K562 (cell line): ENCODE results near the gene LGALS3. TPM values are rescaled to one million over a fixed set of nuclear protein-coding genes. Genes with fewer than 3 reads are reported as not detected.

ENCODE experiments used
- ATAC-seq: fragments of 200-7000 bp; cut with Tn5 transposase; 3 replicates; pipeline ENCODE4 v1.9.1; 2020; ENCODE audit warnings: moderate library complexity
- BruUV-seq: library from RNA; stranded (reverse); fragments of 400-500 nt; replicated peaks from 2 replicates; lab custom pipeline; 2021; lab: Mats Ljungman, UMichigan
- CTCF ChIA-PET: fragments of 300-600 bp; formaldehyde crosslinking; extraction: SDS; loops from one replicate; lab custom pipeline; 2021; ENCODE audit warnings: low intra/inter-chr PET ratio; lab: Yijun Ruan, JAX
- POLR2A ChIA-PET: fragments of 300-600, 350-650 bp; sonication (Branson Sonifier 250); formaldehyde crosslinking; extraction: SDS; loops from one replicate; lab custom pipeline; 2021; ENCODE audit warnings: antibody characterized with exemption, inconsistent platforms; lab: Yijun Ruan, JAX
- DNase-seq, 4 experiments: peaks; one replicate each; pipeline versions ENCODE4 v3.0.0 to v3.0.0-alpha.2; 2011 to 2018; ENCODE audit warnings: low spot score in 3 of 4, mixed read lengths in 3 of 4; ENCODE audit errors: extremely low read depth in 1 of 4
- FAIRE-seq: peaks from 2 replicates; lab custom pipeline; 2011; peaks lifted over from hg19 to GRCh38; lab: Jason Lieb, UNC
- H2AFZ ChIP-seq: 2 replicates; pipeline ENCODE4 v1.6.0; 2011; ENCODE audit warnings: low read depth, low read length, control low read depth, inconsistent platforms
- H3K27ac ChIP-seq: fragments of 200-600 bp; 3 replicates; pipeline ENCODE4 v1.8.0; 2011; ENCODE audit warnings: low read depth, mild to moderate bottlenecking, control low read depth, inconsistent platforms, low read length, moderate library complexity, mixed read lengths; ENCODE audit errors: extremely low read depth
- H3K27me3 ChIP-seq, 2 experiments: fragments of 300-600 bp in 1 of 2; 2 replicates in 1 of 2; 3 replicates in 1 of 2; pipeline versions ENCODE4 v1.6.0 to v1.8.0; 2011; ENCODE audit warnings: inconsistent platforms in 2 of 2, low read length in 2 of 2, mild to moderate bottlenecking in 1 of 2, mixed read lengths in 1 of 2, moderate library complexity in 1 of 2; ENCODE audit not compliant: control insufficient read depth in 2 of 2, insufficient read depth in 2 of 2
- H3K36me3 ChIP-seq: fragments of 300-600 bp; 3 replicates; pipeline ENCODE4 v1.8.0; 2011; ENCODE audit warnings: mild to moderate bottlenecking, low read length, inconsistent platforms; ENCODE audit not compliant: control insufficient read depth, insufficient read depth
- H3K4me1 ChIP-seq, 2 experiments: fragments of 200-600 bp in 1 of 2; replicated peaks in 1 of 2; 2 replicates in 1 of 2; 3 replicates in 1 of 2; pipeline versions ENCODE4 v1.5.1 to v1.8.0; 2011; ENCODE audit warnings: inconsistent platforms in 2 of 2, low read length in 2 of 2, mild to moderate bottlenecking in 1 of 2, mixed read lengths in 1 of 2, moderate library complexity in 1 of 2; ENCODE audit not compliant: control insufficient read depth in 2 of 2, insufficient read depth in 2 of 2
- H3K4me2 ChIP-seq: 2 replicates; pipeline ENCODE4 v1.6.1; 2011; ENCODE audit warnings: low read length, control low read depth, inconsistent platforms, mixed read lengths; ENCODE audit not compliant: insufficient read depth
- H3K4me3 ChIP-seq: fragments of 200-600 bp; sonication (generic), shearing (Covaris generic); 2 replicates; pipeline ENCODE4 v1.5.1; 2016; ENCODE audit warnings: control low read depth, inconsistent platforms
- H3K79me2 ChIP-seq: fragments of 200-600 bp; 3 replicates; pipeline ENCODE4 v1.8.0; 2011; ENCODE audit warnings: low read length, inconsistent platforms; ENCODE audit not compliant: control insufficient read depth, insufficient read depth
- H3K9ac ChIP-seq, 2 experiments: 2 replicates each; pipeline versions ENCODE4 v1.6.0 to v1.6.1; 2011; ENCODE audit warnings: low read depth in 2 of 2, low read length in 2 of 2, control low read depth in 1 of 2, inconsistent platforms in 1 of 2, mild to moderate bottlenecking in 1 of 2, mixed read lengths in 1 of 2; ENCODE audit not compliant: insufficient read depth in 1 of 2
- H3K9me1 ChIP-seq: one replicate; pipeline ENCODE4 v1.6.0; 2011; ENCODE audit warnings: inconsistent platforms, mild to moderate bottlenecking, low read length, moderate library complexity; ENCODE audit not compliant: control insufficient read depth, insufficient read depth
- H3K9me3 ChIP-seq: replicated peaks from 2 replicates; pipeline ENCODE4 v1.5.1; 2011; ENCODE audit warnings: low read depth, low read length, inconsistent platforms; ENCODE audit not compliant: control insufficient read depth, insufficient read depth
- H4K20me1 ChIP-seq: replicated peaks from 2 replicates; pipeline ENCODE4 v1.6.1; 2011; ENCODE audit warnings: low read length, inconsistent platforms, mixed read lengths; ENCODE audit not compliant: control insufficient read depth, insufficient read depth
- ELK3 ChIP-seq: fragments of 450-650 bp; formaldehyde crosslinking; IDR thresholded peaks from 2 replicates; pipeline ENCODE4 v1.4.0; 2020; ENCODE audit warnings: mild to moderate bottlenecking
- HNRNPLL ChIP-seq: fragments of 200-400 bp; formaldehyde crosslinking; IDR thresholded peaks from 2 replicates; pipeline ENCODE4 v1.6.1; 2017; ENCODE audit warnings: low read length, low read depth, mild to moderate bottlenecking; ENCODE audit not compliant: poor library complexity, severe bottlenecking
- MEF2A ChIP-seq: IDR thresholded peaks from 2 replicates; pipeline ENCODE4 v1.6.1; 2011; ENCODE audit warnings: low read depth, mild to moderate bottlenecking, low read length, moderate library complexity; ENCODE audit not compliant: control insufficient read depth
- NFE2L1 ChIP-seq: fragments of 450-650 bp; IDR thresholded peaks from 2 replicates; pipeline ENCODE4 v1.6.1; 2016; ENCODE audit warnings: missing genetic modification characterization, low read depth, mild to moderate bottlenecking, missing compliant biosample characterization, moderate library complexity, borderline replicate concordance
- NR4A1 ChIP-seq, 2 experiments: fragments of 250-450 bp in 1 of 2; fragments of 450-650 bp in 1 of 2; sonication (Bioruptor Pico) in 1 of 2; IDR thresholded peaks; 2 replicates each; pipeline versions ENCODE4 v1.4.0 to v1.6.1; 2016 to 2020; ENCODE audit warnings: mild to moderate bottlenecking in 2 of 2, missing compliant biosample characterization in 1 of 2, missing genetic modification characterization in 1 of 2, moderate library complexity in 1 of 2
- TBP ChIP-seq: optimal IDR thresholded peaks from 2 replicates; pipeline ENCODE3; 2011; ENCODE audit warnings: low read depth, low read length, improper control_type of control experiment
- TEAD2 ChIP-seq: fragments of 450-650 bp; IDR thresholded peaks from 2 replicates; pipeline ENCODE4 v1.6.1; 2016; ENCODE audit warnings: missing genetic modification characterization, control low read depth, missing compliant biosample characterization
- TFAM ChIP-seq: fragments of 250-450 bp; sonication (Bioruptor Pico); conservative IDR thresholded peaks from 2 replicates; pipeline ENCODE4 v1.5.0; 2021; ENCODE audit warnings: mild to moderate bottlenecking, moderate library complexity
- ZBED1 ChIP-seq: IDR thresholded peaks from 2 replicates; pipeline ENCODE4 v1.6.1; 2014
- ZNF780A ChIP-seq: fragments of 250-450 bp; sonication (Bioruptor Pico); IDR thresholded peaks from 2 replicates; pipeline ENCODE4 v1.5.0; 2021; ENCODE audit warnings: mild to moderate bottlenecking
- ZNF785 ChIP-seq: fragments of 250-450 bp; sonication (Bioruptor Pico); IDR thresholded peaks from 2 replicates; pipeline ENCODE4 v1.4.0; 2020; ENCODE audit warnings: mild to moderate bottlenecking
- ZNF79 ChIP-seq: fragments of 250-450 bp; sonication (Bioruptor Pico); IDR thresholded peaks from 2 replicates; pipeline ENCODE4 v1.4.0; 2020; ENCODE audit warnings: low read depth, mild to moderate bottlenecking, moderate library complexity
- WGBS: fragments of 100-300 bp; shearing (Covaris generic); methylation state at CpG from one replicate; pipeline ENCODE4 v1.1.6; 2016; ENCODE audit warnings: low coverage, mixed read lengths; ENCODE audit not compliant: insufficient coverage; ENCODE audit errors: missing lambda C conversion rate; 5-methylcytosine and 5-hydroxymethylcytosine counted together
- in situ Hi-C: fragments of 300-500 bp; cut with MboI; formaldehyde crosslinking; loops from 4 replicates; pipeline ENCODE4 v1.15.0; 2018; ENCODE audit warnings: inconsistent platforms, mixed read lengths
- intact Hi-C: fragments of 100-400 bp; cut with micrococcal nuclease; formaldehyde crosslinking; loops from 2 replicates; pipeline ENCODE4 v1.14.2; 2022
- polyA plus RNA-seq, 8 experiments: library from polyadenylated mRNA; depleted of rRNA in 4 of 8; stranded (reverse) in 5 of 8; unstranded in 3 of 8; fragments of >200 nt; fragmentation: Nextera tagmentation in 2 of 8; fragmentation: Illumina TruSeq in 1 of 8; extraction: Ambion mirVana in 2 of 8; extraction: Trizol in 1 of 8; gene quantifications; 2 replicates each; pipeline versions ENCODE4 v1.2.1 to v1.2.3, GENCODE V29; 2011 to 2014; ENCODE audit warnings: inconsistent platforms in 1 of 8, missing spikeins in 1 of 8
- total RNA-seq, 7 experiments: library from RNA; depleted of rRNA in 6 of 7; stranded (reverse); fragments of >200 nt in 6 of 7; fragmentation: Illumina TruSeq in 2 of 7; extraction: Trizol in 2 of 7; gene quantifications; 2 replicates each; pipeline versions ENCODE4 v1.2.1 to v1.2.3, GENCODE V29; 2011 to 2021; ENCODE audit warnings: low replicate concordance in 1 of 7
- TF ChIP-seq, protein P1 (sequence below), 2 experiments: fragments of 450-650 bp; conservative IDR thresholded peaks; 2 replicates each; pipeline ENCODE4 v1.6.1; 2017; ENCODE audit warnings: mild to moderate bottlenecking in 2 of 2, moderate library complexity in 2 of 2

The LGALS3 gene
- total and polyA plus RNA-seq, 9 of the 15 experiments (the other 6 are each of a cell fraction or from before 2014, with no cell fraction given): 0.04 to 1.9 (median 1.1) TPM

- in situ Hi-C loops: no loop called here
- Histone ChIP-seq H2AFZ (no peak overlapping the region), H3K4me3 (no peak overlapping the region), H4K20me1 (no peaks in the 10 kb centered on the region), H3K9me1 (no peaks in the 10 kb centered on the region), H3K9ac (no peak overlapping the region), H3K4me1 (no peaks in the 10 kb centered on the region), H3K27ac (no peak overlapping the region), H3K36me3 (no peaks in the 10 kb centered on the region), H3K27me3 (no peaks in the 10 kb centered on the region), H3K4me2 (no peak overlapping the region), H3K79me2 (no peaks in the 10 kb centered on the region), H3K9me3 (no peaks in the 10 kb centered on the region)
- no peak for FAIRE-seq
- DNase-seq: no peak
- CTCF ChIA-PET: no interaction called here
- POLR2A ChIA-PET: no interaction called here
- intact Hi-C loops: loop anchor here (5.0 kb wide), 1 partner anchor 44 kb away; no protein-coding TSS in a partner anchor
- ATAC-seq: no peak
- BruUV-seq: no TSS peak
- TF ChIP-seq MEF2A (no peak), TBP (no peak), ZNF79 (CRISPR knock-in tag) (no peak)
These were observed 40.7 kb upstream of the LGALS3 start for GRCh38 chr14:55088356-55088755.

- Histone ChIP-seq H3K79me2 (no peaks in the 10 kb centered on the region), H3K9me3 (no peaks in the 10 kb centered on the region), H3K27ac (no peak overlapping the region), H3K36me3 (no peaks in the 10 kb centered on the region), H3K4me3 (no peak overlapping the region), H3K9me1 (no peaks in the 10 kb centered on the region), H3K9ac (no peak overlapping the region), H3K27me3 (no peaks in the 10 kb centered on the region), H3K4me1 (peaks cover 0 to 3% of the 10 kb centered on the region in 2 experiments; a peak in 2 of 5 replicates), H3K4me2 (no peak overlapping the region), H2AFZ (no peak overlapping the region), H4K20me1 (no peaks in the 10 kb centered on the region)
- FAIRE-seq (no peak), DNase-seq (no peak), ATAC-seq (no peak)
- ChIA-PET POLR2A (interaction anchor here (1.2 kb wide), 1 partner anchor 9 kb away, joined by 4 read pairs; no protein-coding TSS in a partner anchor), CTCF (no interaction called here)
- WGBS: 60% methylated on average over 4 of the region's 4 CpGs
- in situ Hi-C loops (no loop called here), intact Hi-C loops (no loop called here)
- no TSS peak for BruUV-seq
- TF ChIP-seq TFAM (CRISPR knock-in tag) (no peak), ZNF785 (CRISPR knock-in tag) (no peak), ZBED1 (no peak), TEAD2 (tag) (no peak), NR4A1 (CRISPR knock-in tag; IDR thresholded peaks at IDR 0.05) (no peak), NR4A1 (tag; IDR thresholded peaks at IDR 0.05) (no peak), ZNF780A (CRISPR knock-in tag) (no peak), ELK3 (no peak), HNRNPLL (no peak), NFE2L1 (tag) (no peak)
- TF ChIP-seq, protein P1, sequence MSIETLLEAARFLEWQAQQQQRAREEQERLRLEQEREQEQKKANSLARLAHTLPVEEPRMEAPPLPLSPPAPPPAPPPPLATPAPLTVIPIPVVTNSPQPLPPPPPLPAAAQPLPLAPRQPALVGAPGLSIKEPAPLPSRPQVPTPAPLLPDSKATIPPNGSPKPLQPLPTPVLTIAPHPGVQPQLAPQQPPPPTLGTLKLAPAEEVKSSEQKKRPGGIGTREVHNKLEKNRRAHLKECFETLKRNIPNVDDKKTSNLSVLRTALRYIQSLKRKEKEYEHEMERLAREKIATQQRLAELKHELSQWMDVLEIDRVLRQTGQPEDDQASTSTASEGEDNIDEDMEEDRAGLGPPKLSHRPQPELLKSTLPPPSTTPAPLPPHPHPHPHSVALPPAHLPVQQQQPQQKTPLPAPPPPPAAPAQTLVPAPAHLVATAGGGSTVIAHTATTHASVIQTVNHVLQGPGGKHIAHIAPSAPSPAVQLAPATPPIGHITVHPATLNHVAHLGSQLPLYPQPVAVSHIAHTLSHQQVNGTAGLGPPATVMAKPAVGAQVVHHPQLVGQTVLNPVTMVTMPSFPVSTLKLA (conservative IDR thresholded peaks at IDR 0.05): no peak
These were observed 36.7 kb upstream of the LGALS3 start for GRCh38 chr14:55092341-55092740.
